ENCODE data around the gene KREMEN1.

The KREMEN1 gene

GRCh38 chr22:29134448-29134847 is 61.6 kb downstream of the KREMEN1 start:
- no peak for DNase-seq

- DNase-seq, result no peak
These were observed 64.2 kb downstream of the KREMEN1 start for GRCh38 chr22:29136782-29137700.

- DNase-seq, result no peak
These were observed 65.9 kb downstream of the KREMEN1 start for GRCh38 chr22:29138556-29139305.

- DNase-seq, result no peak
These were observed 67.3 kb downstream of the KREMEN1 start for GRCh38 chr22:29139965-29140782.

- DNase-seq, result no peak
These were observed 68.3 kb downstream of the KREMEN1 start for GRCh38 chr22:29141078-29141688.

- DNase-seq, result no peak
These were observed 69.3 kb downstream of the KREMEN1 start for GRCh38 chr22:29142116-29142515.

GRCh38 chr22:29143941-29144785 is 71.3 kb downstream of the KREMEN1 start:
- no peak for DNase-seq

- DNase-seq, result no peak
These were observed 71.9 kb downstream of the KREMEN1 start for GRCh38 chr22:29144786-29145160.

- DNase-seq, result no peak
These were observed 72.7 kb downstream of the KREMEN1 start for GRCh38 chr22:29145321-29146072.

- DNase-seq, result no peak
These were observed 73.3 kb downstream of the KREMEN1 start for GRCh38 chr22:29146091-29146560.

GRCh38 chr22:29146771-29147170 is 73.9 kb downstream of the KREMEN1 start:
- DNase-seq, result no peak

GRCh38 chr22:29147331-29147899 is 74.6 kb downstream of the KREMEN1 start:
- no peak for DNase-seq

GRCh38 chr22:29148036-29148435 is 75.2 kb downstream of the KREMEN1 start:
- DNase-seq, result no peak

- DNase-seq, result no peak
These were observed 76.0 kb downstream of the KREMEN1 start for GRCh38 chr22:29148826-29149225.

GRCh38 chr22:29149841-29150555 is 77.2 kb downstream of the KREMEN1 start:
- no peak for DNase-seq

- DNase-seq, result no peak
These were observed 77.9 kb downstream of the KREMEN1 start for GRCh38 chr22:29150701-29151100.

GRCh38 chr22:29151316-29151715 is 78.5 kb downstream of the KREMEN1 start:
- no peak for DNase-seq

GRCh38 chr22:29152045-29152953 is 79.5 kb downstream of the KREMEN1 start:
- DNase-seq, result no peak

Data from fibroblast of skin of right quadriceps (primary cell).